Karpas-422 (cell line): ENCODE results near the gene CEBPZOS. TPM values are rescaled to one million over a fixed set of nuclear protein-coding genes. Genes with fewer than 3 reads are reported as not detected.
"Not testable (repeated sequence)": the region's sequence is repeated elsewhere in the genome, so short reads cannot be mapped to it uniquely, and the experiment has no call there.

ENCODE experiments used
- DNase-seq: peaks from one replicate; pipeline ENCODE4 v3.0.0-alpha.2; 2015
- H2AFZ ChIP-seq: fragments of 200-600 bp; sonication (generic); 2 replicates; pipeline ENCODE4 v1.6.1; 2014; ENCODE audit warnings: antibody characterized with exemption, low read length, mixed read lengths
- H3K27ac ChIP-seq: fragments of 200-600 bp; sonication (generic); 2 replicates; pipeline ENCODE4 v1.5.1; 2014; ENCODE audit warnings: mild to moderate bottlenecking, low read length, moderate library complexity
- H3K27me3 ChIP-seq: fragments of 200-600 bp; sonication (generic); 2 replicates; pipeline ENCODE4 v1.6.1; 2014; ENCODE audit warnings: low read length, mixed read lengths
- H3K36me3 ChIP-seq: fragments of 200-600 bp; sonication (generic); 2 replicates; pipeline ENCODE4 v1.6.1; 2014; ENCODE audit warnings: low read length, mixed read lengths; ENCODE audit not compliant: insufficient read depth
- H3K4me1 ChIP-seq: fragments of 200-600 bp; sonication (generic); 2 replicates; pipeline ENCODE4 v1.6.1; 2014; ENCODE audit warnings: mild to moderate bottlenecking, low read length, mixed read lengths
- H3K4me2 ChIP-seq: fragments of 200-600 bp; sonication (generic); 2 replicates; pipeline ENCODE4 v1.6.1; 2014; ENCODE audit warnings: low read length, low read depth, mild to moderate bottlenecking; ENCODE audit not compliant: poor library complexity, severe bottlenecking
- H3K4me3 ChIP-seq: fragments of 200-600 bp; sonication (generic); 2 replicates; pipeline ENCODE4 v1.5.1; 2014; ENCODE audit warnings: mild to moderate bottlenecking, antibody characterized with exemption, low read length, mixed read lengths
- H3K79me2 ChIP-seq: fragments of 200-600 bp; sonication (generic); 2 replicates; pipeline ENCODE4 v1.6.1; 2014; ENCODE audit warnings: mild to moderate bottlenecking, low read length, mixed read lengths
- H3K9ac ChIP-seq: fragments of 200-600 bp; sonication (generic); 2 replicates; pipeline ENCODE4 v1.6.0; 2014; ENCODE audit warnings: low read length
- H3K9me2 ChIP-seq: fragments of 200-600 bp; sonication (generic), shearing (Covaris generic); replicated peaks from 2 replicates; pipeline ENCODE4 v1.6.0; 2014; ENCODE audit warnings: mild to moderate bottlenecking, low read length, moderate library complexity; ENCODE audit not compliant: insufficient read depth
- H3K9me3 ChIP-seq: fragments of 300-700, 200-600 bp; sonication (generic); 2 replicates; pipeline ENCODE4 v1.6.1; 2014; ENCODE audit warnings: low read length, mixed read lengths
- H4K20me1 ChIP-seq: fragments of 200-600 bp; sonication (generic); 2 replicates; pipeline ENCODE4 v1.6.1; 2014; ENCODE audit warnings: mild to moderate bottlenecking, antibody characterized with exemption, low read length, low read depth; ENCODE audit not compliant: insufficient read depth
- total RNA-seq: library from RNA; depleted of rRNA; stranded (reverse); fragments of >200 nt; shearing (Covaris generic); gene quantifications from 2 replicates; pipeline ENCODE4 v1.2.3, GENCODE V29; 2014; ENCODE audit warnings: low replicate concordance

Gene CEBPZOS
- total RNA-seq, 1 experiment from 2014 or later: 31.0 TPM

DNA sequence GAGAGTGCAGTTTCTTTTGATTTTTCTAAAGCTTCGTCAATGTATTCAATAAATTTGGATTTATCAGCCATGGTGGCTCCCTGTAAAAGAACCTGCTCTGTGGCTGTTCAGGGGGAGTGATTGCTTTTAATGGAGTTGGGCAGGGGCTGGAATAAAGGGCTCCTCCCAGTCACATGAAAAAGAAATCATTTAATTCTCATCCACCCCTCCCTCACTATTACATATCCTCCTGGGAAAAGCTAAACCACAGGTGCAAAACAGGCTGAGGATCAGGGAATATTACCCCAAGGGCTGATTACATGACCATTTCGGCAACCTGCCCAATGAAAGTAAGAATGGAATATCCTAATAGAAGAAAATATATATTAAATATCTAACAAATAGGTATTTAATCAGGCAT is 7.7 kb upstream of the CEBPZOS start, which contains the start of gene SULT6B1:
Gene SULT6B1, minus strand, starts transcription at position 101 of the 400 bp plus-strand sequence. Its CDS starts 30 bp downstream, at position 71.
- H3K4me3 ChIP-seq: no peak within 1 kb of the TSS
- no peak within 1 kb of the TSS for H3K27ac ChIP-seq
- no peaks in the 10 kb centered on the region for H3K36me3 ChIP-seq
- no peaks in the 10 kb centered on the region for H3K9me2 ChIP-seq
- no peak within 1 kb of the TSS for H2AFZ ChIP-seq
- DNase-seq: no peak
- no peaks in the 10 kb centered on the region for H3K79me2 ChIP-seq
- no peaks in the 10 kb centered on the region for H3K4me1 ChIP-seq
- no peak within 1 kb of the TSS for H3K9ac ChIP-seq
- H4K20me1 ChIP-seq: no peaks in the 10 kb centered on the region
- H3K4me2 ChIP-seq: no peak within 1 kb of the TSS
- H3K27me3 ChIP-seq: no peaks in the 10 kb centered on the region
- H3K9me3 ChIP-seq: no peaks in the 10 kb centered on the region

DNA sequence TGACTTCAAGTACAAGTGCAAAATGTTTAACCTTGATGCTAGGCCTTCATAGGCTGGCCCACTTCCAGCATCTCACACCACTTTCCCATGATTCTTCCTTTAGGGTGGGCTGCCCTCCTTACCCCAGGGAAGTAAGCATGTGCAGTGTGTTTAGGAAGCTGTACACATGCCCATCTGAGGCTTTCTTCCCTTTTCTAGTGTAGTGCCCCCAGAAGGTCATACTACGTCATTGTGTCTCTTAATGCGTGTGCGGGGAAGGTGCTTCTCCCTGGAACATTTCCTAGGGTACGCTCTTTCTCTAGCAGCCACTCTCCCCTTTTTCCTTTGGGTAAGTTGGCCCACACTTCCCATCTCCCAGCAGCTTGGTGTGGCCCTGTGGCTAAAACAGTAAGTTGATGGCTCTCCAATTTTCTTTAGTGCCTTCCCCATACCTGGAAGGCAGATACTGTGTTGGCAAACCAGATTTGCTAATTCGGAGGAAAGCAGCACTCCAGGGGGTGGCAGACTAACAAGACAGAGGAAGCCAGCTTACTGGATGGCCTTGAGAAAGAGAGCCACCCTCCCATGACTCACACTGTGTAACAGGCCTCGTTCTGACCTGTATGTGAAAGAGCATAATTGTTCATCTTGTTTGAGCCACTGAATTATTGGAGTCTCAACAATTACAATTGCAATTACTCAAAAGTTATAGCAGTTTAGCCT is 6.7 kb upstream of the CEBPZOS start:
- H2AFZ ChIP-seq: no peak overlapping the region
- DNase-seq: no peak

DNA sequence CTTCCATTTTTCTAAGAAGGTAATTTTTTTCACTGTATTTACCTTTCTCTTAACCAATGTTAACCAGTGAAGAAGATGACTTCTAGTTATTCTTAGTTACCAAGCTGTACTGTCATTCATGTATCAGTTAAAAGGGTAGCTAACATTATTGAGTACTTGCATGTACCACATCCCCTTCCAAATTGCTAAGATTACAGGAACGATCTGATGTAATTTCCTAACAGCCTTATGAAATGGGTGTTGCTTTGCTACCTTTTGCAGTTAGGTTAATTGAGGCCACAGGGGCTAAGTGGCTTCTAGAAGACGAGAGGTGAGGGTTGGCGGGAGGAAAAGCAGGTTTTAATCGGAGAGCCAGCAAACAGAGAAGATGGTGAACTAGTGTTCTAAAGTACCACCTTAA is 6.0 kb upstream of the CEBPZOS start:
- Histone ChIP-seq H3K36me3 (no peaks in the 10 kb centered on the region), H3K9ac (no peak overlapping the region), H3K4me2 (no peak overlapping the region), H3K27ac (no peak overlapping the region), H3K79me2 (no peaks in the 10 kb centered on the region), H4K20me1 (no peaks in the 10 kb centered on the region), H3K9me2 (no peaks in the 10 kb centered on the region), H3K27me3 (no peaks in the 10 kb centered on the region), H3K4me1 (no peaks in the 10 kb centered on the region), H2AFZ (no peak overlapping the region), H3K4me3 (no peak overlapping the region), H3K9me3 (no peaks in the 10 kb centered on the region)
- DNase-seq: no peak

More for the DNA sequence above, 6.7 kb upstream of the CEBPZOS start:
- Histone ChIP-seq H3K9me3 (no peaks in the 10 kb centered on the region), H3K9me2 (no peaks in the 10 kb centered on the region), H3K4me2 (no peak overlapping the region), H3K27ac (no peak overlapping the region), H3K79me2 (no peaks in the 10 kb centered on the region), H3K4me3 (no peak overlapping the region), H3K36me3 (no peaks in the 10 kb centered on the region), H4K20me1 (no peaks in the 10 kb centered on the region), H3K4me1 (no peaks in the 10 kb centered on the region), H3K27me3 (no peaks in the 10 kb centered on the region), H3K9ac (no peak overlapping the region)

DNA sequence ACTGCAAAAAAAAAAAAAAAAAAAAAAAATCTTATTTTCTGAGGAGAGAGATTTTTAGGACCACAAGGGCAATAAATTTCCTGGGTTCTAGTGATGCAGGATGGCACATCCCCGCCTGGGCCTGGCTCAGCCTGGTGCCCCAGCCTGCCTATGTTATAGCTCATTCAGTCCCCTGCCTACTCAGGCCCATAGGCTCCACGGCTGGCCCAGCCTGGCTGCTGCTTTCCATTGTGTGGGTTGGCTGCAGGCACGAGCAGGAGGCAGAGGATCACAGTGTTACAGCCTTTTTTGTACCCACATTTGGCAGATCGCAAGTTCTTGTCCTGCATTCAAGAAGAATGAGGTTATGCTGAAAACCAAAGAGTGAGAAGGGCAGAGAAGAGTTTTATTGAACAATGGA is 5.0 kb upstream of the CEBPZOS start:
- Histone ChIP-seq H3K9me3 (no peaks in the 10 kb centered on the region), H3K27ac (no peak overlapping the region)

DNA sequence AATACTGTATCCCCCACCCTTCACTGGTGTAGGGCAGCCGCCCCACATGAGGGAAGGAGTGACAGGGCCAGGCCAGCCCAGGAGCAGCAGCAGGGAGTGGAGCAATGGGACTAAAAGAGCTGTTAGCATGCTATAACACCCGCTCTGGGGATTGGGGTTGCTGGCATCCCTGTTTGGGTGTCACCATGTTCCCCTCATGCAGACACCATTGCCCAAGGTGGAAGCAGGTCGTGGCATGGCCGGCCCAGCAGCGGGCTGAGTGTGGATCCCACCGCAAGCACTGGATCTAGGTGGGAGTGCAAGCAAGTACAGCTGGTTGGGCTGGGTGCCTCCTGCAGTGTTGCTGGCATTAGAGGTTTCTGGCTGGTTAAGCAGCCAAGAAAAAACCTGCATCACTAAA is 4.5 kb upstream of the CEBPZOS start:
- no peaks in the 10 kb centered on the region for H4K20me1 ChIP-seq
- peaks cover 6% of the 10 kb centered on the region for H3K4me1 ChIP-seq
- H3K4me2 ChIP-seq: no peak overlapping the region

More for the DNA sequence above, 5.0 kb upstream of the CEBPZOS start:
- no peaks in the 10 kb centered on the region for H3K36me3 ChIP-seq
- no peak overlapping the region for H3K4me3 ChIP-seq
- H3K4me2 ChIP-seq: no peak overlapping the region
- no peaks in the 10 kb centered on the region for H3K9me2 ChIP-seq
- H2AFZ ChIP-seq: no peak overlapping the region
- no peaks in the 10 kb centered on the region for H4K20me1 ChIP-seq
- H3K9ac ChIP-seq: no peak overlapping the region
- peaks cover 6% of the 10 kb centered on the region for H3K4me1 ChIP-seq
- no peaks in the 10 kb centered on the region for H3K79me2 ChIP-seq
- DNase-seq: no peak
- no peaks in the 10 kb centered on the region for H3K27me3 ChIP-seq

DNA sequence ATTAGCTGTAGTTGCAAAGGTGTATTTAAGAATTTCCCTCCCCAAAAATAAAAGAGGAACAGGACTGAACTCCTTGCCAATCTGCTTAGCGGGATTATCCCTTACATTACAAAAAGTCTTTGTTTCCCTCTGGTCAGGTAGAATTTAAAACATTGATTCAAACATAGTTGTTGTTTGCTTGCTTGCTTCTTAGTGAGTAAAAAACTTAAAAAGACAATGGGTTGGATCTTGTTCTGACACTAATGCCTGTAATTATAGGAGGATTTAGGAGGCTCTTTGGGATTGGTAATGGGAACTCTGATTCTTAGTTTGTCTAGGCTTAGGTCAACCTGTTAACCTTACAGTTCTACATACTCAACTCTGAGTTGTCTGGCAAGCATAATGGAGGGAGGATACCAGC is 3.7 kb upstream of the CEBPZOS start:
- H3K36me3 ChIP-seq: no peaks in the 10 kb centered on the region
- H3K27ac ChIP-seq: no peak overlapping the region
- H3K4me1 ChIP-seq: peaks cover 12% of the 10 kb centered on the region
- H3K9me3 ChIP-seq: no peaks in the 10 kb centered on the region
- no peak overlapping the region for H3K9ac ChIP-seq
- peaks cover 11% of the 10 kb centered on the region for H3K79me2 ChIP-seq
- H4K20me1 ChIP-seq: no peaks in the 10 kb centered on the region
- H3K4me3 ChIP-seq: no peak overlapping the region
- H3K27me3 ChIP-seq: no peaks in the 10 kb centered on the region
- H2AFZ ChIP-seq: no peak overlapping the region
- no peaks in the 10 kb centered on the region for H3K9me2 ChIP-seq
- DNase-seq: no peak
- no peak overlapping the region for H3K4me2 ChIP-seq

More for the DNA sequence above, 4.5 kb upstream of the CEBPZOS start:
- Histone ChIP-seq H3K36me3 (no peaks in the 10 kb centered on the region), H3K9me2 (no peaks in the 10 kb centered on the region), H3K27ac (no peak overlapping the region), H3K27me3 (no peaks in the 10 kb centered on the region), H3K79me2 (peaks cover 3% of the 10 kb centered on the region), H3K9me3 (no peaks in the 10 kb centered on the region), H2AFZ (no peak overlapping the region), H3K9ac (no peak overlapping the region), H3K4me3 (no peak overlapping the region)
- no peak for DNase-seq

DNA sequence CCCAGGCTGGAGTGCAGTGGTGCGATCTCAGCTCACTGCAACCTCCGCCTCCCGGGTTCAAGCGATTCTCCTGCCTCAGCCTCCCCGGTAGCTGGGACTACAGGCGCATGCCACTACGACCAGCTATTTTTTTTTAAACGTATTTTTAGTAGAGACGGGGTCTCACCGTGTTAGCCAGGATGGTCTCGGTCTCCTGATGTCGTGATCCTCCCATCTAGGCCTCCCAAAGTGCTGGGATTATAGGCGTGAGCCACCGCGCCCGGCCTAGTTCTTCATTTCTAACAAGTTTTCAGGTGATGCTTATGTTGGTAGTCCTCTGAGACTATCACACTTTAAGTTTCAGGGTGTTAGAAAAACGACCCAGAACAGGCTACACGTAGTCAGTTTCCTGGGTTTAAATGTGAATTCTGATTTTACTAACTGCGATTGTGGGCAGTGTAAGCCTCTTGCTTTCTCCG is 405 bp upstream of the CEBPZOS start:
- peak overlapping the region; percentile 84 for H3K4me3 ChIP-seq
- not testable (repeated sequence) for H3K27me3 ChIP-seq, H3K9me3 ChIP-seq, DNase-seq, H4K20me1 ChIP-seq, H3K9me2 ChIP-seq
- H2AFZ ChIP-seq: peak overlapping the region; percentile 99
- peak overlapping the region; percentile 93 for H3K27ac ChIP-seq
- H3K9ac ChIP-seq: peak overlapping the region; percentile 94
- H3K4me2 ChIP-seq: peak overlapping the region; percentile 80
- peaks cover 36% of the 10 kb centered on the region for H3K79me2 ChIP-seq
- peaks cover 37% of the 10 kb centered on the region for H3K4me1 ChIP-seq
- peaks cover 13% of the 10 kb centered on the region; the same call in 1 of the 2 replicates for H3K36me3 ChIP-seq

DNA sequence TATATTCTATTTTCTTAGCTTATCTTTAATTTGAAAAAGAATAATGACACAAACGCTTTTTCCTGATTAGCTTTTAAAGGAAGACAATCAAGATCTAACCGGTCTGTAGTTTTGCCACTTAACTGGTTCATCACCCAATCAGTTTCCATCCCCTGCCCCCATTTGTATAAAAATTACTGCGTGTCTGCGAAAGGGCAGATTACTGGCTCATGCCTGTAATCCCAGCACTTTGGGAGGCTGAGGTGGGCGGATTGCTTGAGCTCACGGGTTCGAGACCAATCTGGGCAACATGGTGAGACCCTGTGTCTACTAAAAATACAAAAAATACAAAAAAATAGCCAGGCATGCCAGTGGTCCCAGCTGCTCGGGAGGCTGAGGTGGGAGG is 2.4 kb downstream of the CEBPZOS start:
- Histone ChIP-seq H3K36me3 (peaks cover 38% of the 10 kb centered on the region), H2AFZ (no peak overlapping the region), H3K4me2 (peak overlapping the region; percentile 80), H3K27ac (peak overlapping the region; percentile 93), H3K9ac (peak overlapping the region; percentile 94), H3K9me3 (no peaks in the 10 kb centered on the region; the same call in 1 of the 2 replicates), H4K20me1 (no peaks in the 10 kb centered on the region), H3K4me1 (peaks cover 44% of the 10 kb centered on the region), H3K79me2 (peaks cover 53% of the 10 kb centered on the region), H3K9me2 (no peaks in the 10 kb centered on the region), H3K4me3 (peak overlapping the region; percentile 84; the same call in 1 of the 2 replicates), H3K27me3 (no peaks in the 10 kb centered on the region)
- peak; percentile 70 for DNase-seq
